GM21825 (cell line): Measurements from ENCODE around the gene NAP1L4.
A peak's percentile ranks its signal among the peaks of the same experiment; 100 is the strongest.

ENCODE experiments used
- ATAC-seq: cut with Tn5 transposase; IDR thresholded peaks from one replicate; pipeline ENCODE4 v1.9.1; 2021; ENCODE audit warnings: mild to moderate bottlenecking, moderate library complexity; ENCODE audit not compliant: unreplicated experiment

NAP1L4 gene

GRCh38 chr11:2992234-2992996 lies at the start of gene NAP1L4:
Gene NAP1L4, minus strand, starts transcription at chr11:2992329. Its CDS starts 13,109 bp downstream, at chr11:2979220.
- peak; percentile 77 for ATAC-seq

GRCh38 chr11:3040881-3041280 lies 48.8 kb upstream of the NAP1L4 start:
- ATAC-seq = no peak

- no peak for ATAC-seq
Observed at GRCh38 chr11:3037945-3038271, 45.8 kb upstream of the NAP1L4 start.

GRCh38 chr11:3037040-3037944 lies 45.2 kb upstream of the NAP1L4 start:
- no peak for ATAC-seq

GRCh38 chr11:3036419-3036818 lies 44.3 kb upstream of the NAP1L4 start:
- ATAC-seq = no peak

- no peak for ATAC-seq
Observed at GRCh38 chr11:3035333-3035732, 43.2 kb upstream of the NAP1L4 start.

- no peak for ATAC-seq
Observed at GRCh38 chr11:3030289-3031070, 38.4 kb upstream of the NAP1L4 start.

- no peak for ATAC-seq
Observed at GRCh38 chr11:3028813-3029212, 36.7 kb upstream of the NAP1L4 start.

GRCh38 chr11:3026803-3027202 lies 34.7 kb upstream of the NAP1L4 start:
- ATAC-seq = no peak

- ATAC-seq = no peak
Observed at GRCh38 chr11:3022982-3023381, 30.9 kb upstream of the NAP1L4 start.

GRCh38 chr11:3022300-3022967 lies 30.3 kb upstream of the NAP1L4 start:
- peak; percentile 81 for ATAC-seq

GRCh38 chr11:3021125-3021524 lies 29.0 kb upstream of the NAP1L4 start:
- ATAC-seq = no peak

- ATAC-seq = no peak
Observed at GRCh38 chr11:3020011-3020410, 27.9 kb upstream of the NAP1L4 start.

- no peak for ATAC-seq
Observed at GRCh38 chr11:3018596-3018995, 26.5 kb upstream of the NAP1L4 start.

- ATAC-seq = no peak
Observed at GRCh38 chr11:3016861-3017260, 24.7 kb upstream of the NAP1L4 start.

- no peak for ATAC-seq
Observed at GRCh38 chr11:3015796-3016195, 23.7 kb upstream of the NAP1L4 start.

GRCh38 chr11:3014943-3015342 lies 22.8 kb upstream of the NAP1L4 start:
- no peak for ATAC-seq

- no peak for ATAC-seq
Observed at GRCh38 chr11:3014057-3014938, 22.2 kb upstream of the NAP1L4 start.
